Heart left ventricle (tissue), 16 donors: ENCODE results near the gene VWA5B1. TPM values are rescaled to one million over a fixed set of nuclear protein-coding genes. Genes with fewer than 3 reads are reported as not detected.
"Not testable (repeated sequence)": the region's sequence is repeated elsewhere in the genome, so short reads cannot be mapped to it uniquely, and the experiment has no call there.

Experiments used
- ATAC-seq, 4 donors: fragments of 200-7000 bp; cut with Tn5 transposase; one replicate each; pipeline ENCODE4 v1.9.1; 2020 to 2022; ENCODE audit warnings: moderate library complexity in 4 of 4, mild to moderate bottlenecking in 3 of 4, moderate number of reproducible peaks in 1 of 4
- DNase-seq, 5 donors: peaks; one replicate each; pipeline ENCODE4 v3.0.0-alpha.2; 2020
- H3K27ac ChIP-seq, 12 donors: fragments of 200-600 bp; sonication (generic) in 4 of 12; one replicate each; pipeline versions ENCODE4 v1.5.0 to v1.8.0; 2016 to 2022; ENCODE audit warnings: mild to moderate bottlenecking in 2 of 12
- H3K27me3 ChIP-seq, 9 donors: fragments of 200-600 bp; sonication (generic) in 2 of 9; one replicate each; pipeline versions ENCODE4 v1.5.1 to v1.8.0; 2016 to 2022; ENCODE audit warnings: mild to moderate bottlenecking in 3 of 9
- H3K36me3 ChIP-seq, 9 donors: fragments of 200-600 bp; sonication (generic) in 2 of 9; one replicate each; pipeline versions ENCODE4 v1.5.0 to v1.8.0; 2018 to 2022; ENCODE audit warnings: mild to moderate bottlenecking in 2 of 9
- H3K4me1 ChIP-seq, 12 donors: fragments of 200-600 bp; sonication (generic) in 4 of 12; one replicate each; pipeline versions ENCODE4 v1.5.0 to v1.8.0; 2016 to 2022; ENCODE audit warnings: mild to moderate bottlenecking in 3 of 12
- H3K4me3 ChIP-seq, 12 donors: fragments of 200-600 bp; sonication (generic) in 4 of 12; one replicate each; pipeline versions ENCODE4 v1.5.0 to v1.8.0; 2017 to 2022; ENCODE audit warnings: mild to moderate bottlenecking in 9 of 12, moderate library complexity in 4 of 12
- H3K9me3 ChIP-seq, 12 donors: fragments of 200-600 bp; sonication (generic) in 4 of 12; one replicate each; pipeline versions ENCODE4 v1.5.0 to v1.8.0; 2016 to 2022; ENCODE audit warnings: mild to moderate bottlenecking in 1 of 12
- CTCF ChIP-seq, 12 donors: fragments of 200-600 bp; sonication (generic) in 4 of 12; IDR thresholded peaks; one replicate each; pipeline versions ENCODE4 v1.5.0 to v1.8.0; 2018 to 2022; ENCODE audit warnings: antibody characterized with exemption in 12 of 12, mild to moderate bottlenecking in 5 of 12
- POLR2A ChIP-seq, 2 donors: fragments of 450-650 bp; IDR thresholded peaks; one replicate each; pipeline ENCODE4 v1.6.1; 2017; ENCODE audit warnings: antibody characterized with exemption in 2 of 2, mild to moderate bottlenecking in 2 of 2, moderate library complexity in 2 of 2
- WGBS, 4 donors: extraction: QIAGEN DNeasy Blood & Tissue Kit in 2 of 4; methylation state at CpG; one replicate each; pipeline versions ENCODE4 v1.1.5 to v1.1.7; 2013 to 2018; 5-methylcytosine and 5-hydroxymethylcytosine counted together
- intact Hi-C, 10 donors: fragments of 100-400 bp; cut with DNase I; formaldehyde crosslinking; loops; one replicate each; pipeline versions ENCODE4 v1.11.1 to v1.14.2; 2022
- polyA plus RNA-seq, 2 donors: library from polyadenylated mRNA; stranded (reverse); fragments of 200-250 nt; gene quantifications; one replicate each; pipeline ENCODE4 v1.2.3, GENCODE V29; 2013
- total RNA-seq, 9 donors: library from RNA; depleted of rRNA in 2 of 9; stranded (reverse); fragments of >200 nt in 2 of 9; fragmentation: NEBNext Ultra II Directional in 3 of 9; extraction: Animal tissue kit (Norgen Biotek cat#: 25700) in 3 of 9; gene quantifications; one replicate each; pipeline versions ENCODE4 v1.1.0 to v1.2.4, GENCODE V29; 2016 to 2023
- donor health status: ischemic (EF 13 %, LVEDD 7.1; RV severe dilation, severe dysfunction).
- donor health status: healthy with polysubstance abuse.
- donor health status: DM: no; HTN: yes; CAD: no.
- donor health status: DM: no; HTN: no; CAD: no.
- donor health status: ischemic (EF 25% LVEDD 6.9; RV normal size, moderate dysfunction).
- donor health status: ischemic (EF 25% LVEDD 5.7; RV mildly dilated, moderate dysfunction).
- donor health status: healthy.
- donor health status: DM: yes; HTN: yes; CAD: no.
- donor health status: ischemic (EF 35%, LVEDD 5.7; RV mildly dilated, moderate dysfunction).
- donor health status: nonischemic (EF 11% LVEDD 7.7; RV severe dilation, severe dysfunction).
- donor health status: DM: yes; HTN: yes; CAD: no.
- donor health status: PGD.
- donor health status: ischemic (EF 29% LVEDD 5.4; RV normal size, mild dysfunction).
- donor health status: nonischemic (EF 23%, LVEDD 6.1; RV moderate dilation, normal function).

The VWA5B1 gene
- total and polyA plus RNA-seq, 11 donors, result 0.04 to 0.88 (median 0.12) TPM; not detected in 4

- H3K4me3 ChIP-seq, result no peak overlapping the region
- H3K9me3 ChIP-seq, result peaks cover 0 to 9% (median 0%) of the 10 kb centered on the region in 12 donors
- H3K36me3 ChIP-seq, result no peaks in the 10 kb centered on the region
- intact Hi-C loops, result no loop called here
- ATAC-seq, result no peak
- peaks cover 0 to 19% (median 2%) of the 10 kb centered on the region in 9 donors for H3K27me3 ChIP-seq
- no peak for TF ChIP-seq POLR2A (IDR thresholded peaks at IDR 0.05)
- TF ChIP-seq CTCF (IDR thresholded peaks at IDR 0.05), result no peak
- no peak overlapping the region for H3K27ac ChIP-seq
- DNase-seq, result no peak
- H3K4me1 ChIP-seq, result peaks cover 0 to 17% (median 0%) of the 10 kb centered on the region in 12 donors
- WGBS, 4 donors, result 89 to 94% (median 90%) methylated on average over 3 of the region's 3 CpGs
Measured at GRCh38 chr1:20284625-20285024, 6.0 kb upstream of the VWA5B1 start.

- Histone ChIP-seq H3K4me3 (no peak overlapping the region), H3K27ac (no peak overlapping the region), H3K27me3 (peaks cover 0 to 25% (median 4%) of the 10 kb centered on the region in 9 donors), H3K4me1 (peaks cover 0 to 17% (median 0%) of the 10 kb centered on the region in 12 donors), H3K9me3 (peaks cover 0 to 9% (median 0%) of the 10 kb centered on the region in 12 donors), H3K36me3 (no peaks in the 10 kb centered on the region)
- 70 to 74% (median 73%) methylated on average over 3 of the region's 3 CpGs for WGBS, 4 donors
- ATAC-seq (no peak), DNase-seq (no peak)
- intact Hi-C loops, result no loop called here
- TF ChIP-seq CTCF (IDR thresholded peaks at IDR 0.05), result no peak
- no peak for TF ChIP-seq POLR2A (IDR thresholded peaks at IDR 0.05)
Measured at GRCh38 chr1:20285510-20285909, 5.2 kb upstream of the VWA5B1 start.

- DNase-seq, ATAC-seq, H3K27ac ChIP-seq, H3K9me3 ChIP-seq, intact Hi-C loops, H3K36me3 ChIP-seq, H3K4me3 ChIP-seq, H3K4me1 ChIP-seq: not testable (repeated sequence)
- WGBS, 4 donors, result 77 to 91% (median 80%) methylated on average over 3 of the region's 3 CpGs
- peaks cover 5 to 45% (median 15%) of the 10 kb centered on the region in 9 donors for H3K27me3 ChIP-seq
Measured at GRCh38 chr1:20287696-20288095, 3.0 kb upstream of the VWA5B1 start.

- Histone ChIP-seq H3K27ac (no peak overlapping the region), H3K27me3 (peaks cover 5 to 48% (median 18%) of the 10 kb centered on the region in 9 donors), H3K4me1 (peaks cover 0 to 7% (median 0%) of the 10 kb centered on the region in 12 donors), H3K36me3 (no peaks in the 10 kb centered on the region), H3K9me3 (no peaks in the 10 kb centered on the region), H3K4me3 (peak overlapping the region in 6 of 12 donors; percentile 3 to 32 (median 16))
- WGBS, 4 donors, result 4 to 5% (median 4%) methylated on average over 19 to 20 of the region's 20 CpGs
- ATAC-seq, result peak in 3 of 4 donors; percentile 18 to 39 (median 22)
- no peak for DNase-seq
- intact Hi-C loops, result no loop called here
- no peak for TF ChIP-seq POLR2A (IDR thresholded peaks at IDR 0.05)
- TF ChIP-seq CTCF (IDR thresholded peaks at IDR 0.05), result no peak
Measured at GRCh38 chr1:20291645-20292084, 990 bp downstream of the VWA5B1 start.

GRCh38 chr1:20298626-20299025 lies 8.0 kb downstream of the VWA5B1 start:
- no peak for ATAC-seq
- Histone ChIP-seq H3K27ac (no peak overlapping the region), H3K4me1 (peaks cover 0 to 6% (median 0%) of the 10 kb centered on the region in 12 donors), H3K36me3 (no peaks in the 10 kb centered on the region), H3K4me3 (no peak overlapping the region), H3K27me3 (peaks cover 0 to 8% (median 0%) of the 10 kb centered on the region in 9 donors), H3K9me3 (no peaks in the 10 kb centered on the region)
- no peak for TF ChIP-seq POLR2A (IDR thresholded peaks at IDR 0.05)
- TF ChIP-seq CTCF (IDR thresholded peaks at IDR 0.05), result no peak
- intact Hi-C loops, result no loop called here
- WGBS, 4 donors, result 65 to 79% (median 73%) methylated on average over 3 of the region's 3 CpGs
- no peak for DNase-seq
